Thyroid gland (tissue), 4 donors: ENCODE data around the gene DOK4.

Source experiments
- CTCF ChIP-seq, 6 experiments: fragments of 200-600 bp in 3 of 6; fragments of 450-650 bp in 3 of 6; sonication (generic) in 3 of 6; IDR thresholded peaks; one replicate each; pipeline ENCODE4 v1.5.1; 2016 to 2019; ENCODE audit warnings: antibody characterized with exemption in 6 of 6, mild to moderate bottlenecking in 2 of 6, inconsistent platforms in 1 of 6, moderate library complexity in 1 of 6
- POLR2A ChIP-seq, 2 donors: fragments of 450-650 bp; IDR thresholded peaks; one replicate each; pipeline ENCODE4 v1.6.1; 2017; ENCODE audit warnings: antibody characterized with exemption in 2 of 2, mild to moderate bottlenecking in 2 of 2, moderate library complexity in 1 of 2

- TF ChIP-seq CTCF (IDR thresholded peaks at IDR 0.05) (no peak), POLR2A (IDR thresholded peaks at IDR 0.05) (no peak)
These were observed 17.9 kb downstream of the DOK4 start for GRCh38 chr16:57468346-57468745.
